Activated CD4-positive, alpha-beta T cell treated with anti-CD3 and anti-CD28 coated beads, Interleukin-2, Interleukin-4, amounts not matched to agents 100 ng/mL and 50 ng/mL, durations not matched to agents 16 hours and 8 hours (primary cell): Measurements from ENCODE around the gene ENTPD8.
"Not testable (repeated sequence)": the region's sequence is repeated elsewhere in the genome, so short reads cannot be mapped to it uniquely, and the experiment has no call there.

Source experiments
- DNase-seq: peaks from one replicate; pipeline ENCODE4 v3.0.0-alpha.2; 2020; ENCODE audit warnings: low spot score

ENTPD8 gene

DNA sequence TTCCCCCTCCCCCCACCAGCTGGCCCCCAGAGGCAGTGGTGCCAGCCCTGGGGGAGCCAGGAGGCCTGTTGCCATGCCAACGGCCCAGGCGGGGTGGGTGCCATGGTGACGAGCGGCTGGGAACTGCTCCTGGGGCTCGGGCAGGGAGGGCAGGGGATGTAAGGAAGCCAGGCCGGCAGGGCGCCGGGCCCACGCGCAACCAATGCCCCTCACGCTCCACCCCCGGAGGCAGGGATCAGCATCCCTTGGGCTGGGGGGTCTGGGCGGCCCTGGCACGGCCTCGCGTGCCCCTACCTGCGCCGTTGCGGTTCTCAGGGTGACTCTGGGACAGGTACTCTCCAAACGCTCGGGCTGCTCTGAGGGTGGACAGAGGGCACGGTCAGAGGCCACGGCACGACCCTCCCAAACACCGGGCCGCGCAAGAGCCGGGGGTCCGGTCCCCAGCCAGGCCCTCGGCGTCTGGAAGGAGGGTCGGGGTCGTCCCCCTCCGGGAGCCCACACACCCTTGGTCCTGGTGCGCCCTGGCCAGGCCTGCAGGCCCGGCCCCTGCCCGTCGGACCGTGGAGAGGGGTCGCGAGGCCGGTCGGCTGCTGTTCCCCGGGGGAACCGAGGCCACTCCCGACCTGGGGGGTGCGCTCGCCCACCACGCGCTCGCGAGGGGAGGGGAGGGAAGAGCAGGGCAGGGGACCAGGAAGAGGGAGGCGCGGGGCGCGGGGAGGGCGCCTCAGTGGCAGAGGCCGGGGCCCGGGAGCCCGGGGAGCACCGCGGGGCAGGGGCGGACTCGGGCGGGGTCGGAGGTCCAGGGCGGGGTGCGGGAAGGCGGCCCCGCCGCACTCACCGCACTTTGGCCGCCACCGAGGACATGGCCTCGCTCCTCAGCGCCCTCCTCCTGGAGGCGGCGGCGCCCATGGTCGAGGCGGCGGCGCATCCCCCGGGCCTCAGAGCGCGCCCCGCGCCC, 17.3 kb upstream of the ENTPD8 start:
- no peak for DNase-seq

DNA sequence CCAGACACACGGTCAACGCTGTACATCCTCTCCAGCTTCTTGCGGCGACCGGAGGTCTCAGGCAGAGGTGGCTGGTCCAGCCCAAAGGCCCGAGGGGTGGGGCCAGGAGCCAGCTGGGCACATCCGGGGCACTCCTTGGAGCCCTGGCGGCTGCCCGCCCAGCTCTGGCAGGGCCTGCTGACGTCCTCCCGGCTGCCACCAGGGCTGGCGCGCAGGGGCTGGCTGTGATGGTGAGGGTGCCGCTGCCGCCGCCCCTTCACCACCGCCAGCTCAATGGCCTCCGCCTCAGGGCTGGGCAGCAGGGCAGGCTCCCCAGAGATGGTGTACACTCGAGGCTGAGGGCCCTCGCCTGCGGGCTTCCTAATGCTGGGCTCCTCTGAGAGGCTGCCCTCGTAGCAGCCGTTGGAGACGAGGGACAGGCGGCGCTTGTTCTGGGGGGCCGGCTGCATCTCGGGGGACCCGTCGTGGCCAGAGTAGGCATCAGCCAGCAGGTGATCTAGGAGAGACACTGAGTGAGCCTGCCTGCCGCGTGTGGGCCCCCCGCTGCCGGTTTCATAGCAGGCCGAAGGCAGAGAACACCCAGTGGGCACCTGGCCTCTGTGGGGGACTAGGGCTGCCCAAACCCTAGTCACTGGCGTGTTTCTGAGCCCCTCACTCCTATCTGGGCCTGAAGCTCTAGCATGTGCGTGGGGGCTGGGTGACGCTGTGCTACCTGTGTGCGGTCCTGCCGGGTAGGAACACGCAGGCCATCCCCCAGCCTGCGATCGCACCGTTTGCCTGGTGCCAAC, 16.4 kb upstream of the ENTPD8 start:
- no peak for DNase-seq

DNA sequence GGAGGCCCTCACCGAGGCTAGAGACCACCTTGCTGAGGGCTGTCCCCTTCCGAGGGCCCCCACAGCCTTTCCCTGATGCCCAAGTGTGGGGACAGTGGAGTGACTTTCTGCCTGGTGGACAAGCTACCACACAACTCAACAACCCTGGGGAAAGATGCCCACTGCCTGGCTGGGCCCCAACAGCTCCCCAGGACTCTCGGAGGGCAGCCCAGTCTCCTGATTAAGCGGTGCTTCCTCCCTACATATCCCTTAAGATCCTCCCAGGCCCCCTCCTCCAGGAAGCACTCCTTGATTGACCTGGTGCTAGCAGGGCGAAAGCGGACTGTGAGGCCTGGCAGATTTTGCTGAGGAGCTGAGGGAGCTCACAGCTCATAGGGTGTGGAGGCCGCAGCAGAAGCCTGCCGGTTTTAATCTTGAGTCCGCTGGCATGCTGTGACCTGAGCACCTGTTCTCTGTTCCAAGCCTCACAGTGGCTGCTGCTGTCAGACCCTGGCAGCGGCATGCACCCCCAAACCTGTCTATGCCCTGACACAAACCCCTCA, 15.8 kb upstream of the ENTPD8 start:
- no peak for DNase-seq

DNA sequence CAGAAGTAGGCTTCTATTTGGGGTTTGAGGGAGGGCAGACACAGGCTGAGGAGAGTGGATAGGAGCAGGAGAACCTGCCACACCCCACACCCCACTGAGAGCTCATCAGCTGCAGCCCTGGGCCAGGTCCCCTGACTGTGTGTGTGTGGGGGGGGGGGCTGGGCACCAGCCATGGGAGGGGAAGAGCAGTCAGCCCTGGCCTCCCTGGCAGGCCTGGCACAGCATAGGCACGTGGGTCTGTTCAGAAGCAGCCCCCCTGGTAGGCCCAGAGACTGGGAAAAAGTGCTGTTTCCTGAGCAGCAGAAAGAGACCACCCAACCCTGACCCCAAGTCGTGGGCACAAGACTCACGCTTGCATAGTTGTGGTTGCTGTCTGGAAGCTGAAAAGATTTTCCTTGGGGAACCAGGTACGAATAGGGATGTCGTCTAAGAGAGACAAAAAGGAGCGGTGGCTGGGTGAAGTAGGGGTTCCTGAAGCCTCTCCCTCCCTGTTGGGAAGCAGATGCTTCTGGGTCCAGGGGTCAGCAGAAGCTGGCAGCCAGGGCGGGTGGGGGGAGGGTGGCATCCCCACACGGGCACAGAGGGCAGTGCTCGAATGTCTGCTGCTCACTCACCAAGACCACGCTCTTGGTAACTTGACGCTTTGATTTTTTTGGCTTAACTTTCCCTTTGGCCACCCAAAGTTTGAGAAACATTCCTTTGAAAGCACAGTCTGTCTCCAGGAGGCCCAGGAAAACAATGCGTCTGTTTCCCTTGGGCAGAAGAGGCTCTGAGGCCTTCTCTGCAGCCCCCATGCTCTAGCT, 15.1 kb upstream of the ENTPD8 start:
- DNase-seq: no peak

- DNase-seq: no peak
Observed at GRCh38 chr9:137455359-137455991, 14.3 kb upstream of the ENTPD8 start.

DNA sequence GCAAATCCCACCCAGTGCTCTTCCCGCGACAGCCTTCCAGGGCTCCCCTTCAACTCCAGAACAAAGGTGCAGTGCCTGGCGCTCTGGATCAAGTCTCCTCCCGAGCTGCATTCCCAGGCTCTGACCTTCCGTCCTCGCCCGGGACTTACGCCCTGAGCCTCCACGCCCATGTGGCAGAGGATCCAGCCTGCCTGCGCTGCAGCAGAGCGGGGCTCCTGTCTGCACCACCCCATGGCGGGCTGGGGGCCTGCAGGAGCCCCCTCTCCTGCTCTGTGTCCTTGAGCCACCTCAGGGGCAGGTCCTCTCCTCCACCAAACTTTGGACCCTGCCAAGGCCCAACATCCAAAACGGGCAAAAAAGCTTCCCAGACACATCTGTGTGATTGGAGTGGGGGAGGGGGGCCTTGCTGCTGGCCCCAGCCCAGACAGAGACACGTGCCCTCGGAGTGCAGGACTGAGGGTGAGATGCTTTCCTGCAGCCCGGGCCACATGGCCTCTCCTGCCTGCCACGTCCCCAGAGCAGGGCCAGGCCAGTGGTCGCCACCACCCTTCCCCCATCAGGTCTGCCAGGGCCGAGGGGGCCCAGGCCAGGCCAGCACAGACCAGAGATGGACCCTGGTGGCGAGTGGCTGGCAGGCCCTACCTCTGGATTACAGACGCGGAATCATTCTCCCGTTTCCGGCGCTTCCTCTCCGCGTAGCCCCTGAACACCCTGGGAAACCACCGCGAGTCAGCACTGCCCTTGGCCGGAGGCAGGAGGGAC, 13.6 kb upstream of the ENTPD8 start:
- no peak for DNase-seq

GRCh38 chr9:137454145-137454596, 13.0 kb upstream of the ENTPD8 start:
- DNase-seq: peak; percentile 29

DNA sequence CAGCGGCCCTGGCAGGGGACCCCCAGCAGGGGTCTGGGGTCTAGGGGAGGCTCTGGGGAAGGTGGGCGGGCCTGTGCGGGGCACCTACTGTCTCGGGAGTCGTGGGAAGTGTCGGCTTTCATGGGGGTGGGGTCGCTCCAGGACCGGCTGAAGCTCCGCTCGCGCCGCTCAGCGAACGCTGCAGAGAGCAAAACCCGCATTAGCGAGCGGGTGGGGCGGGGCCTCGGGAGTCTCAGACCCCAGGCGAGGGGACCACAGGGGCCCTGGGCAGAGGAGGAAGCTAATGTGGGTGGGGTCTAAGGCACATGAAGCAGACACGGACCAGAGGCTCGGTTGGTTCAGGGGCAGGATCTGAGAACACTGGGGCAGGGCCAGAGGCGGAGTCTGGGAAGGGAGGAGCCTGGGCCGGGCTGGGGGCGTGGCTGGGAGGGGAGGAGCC, 12.5 kb upstream of the ENTPD8 start:
- peak; percentile 70 for DNase-seq

DNA sequence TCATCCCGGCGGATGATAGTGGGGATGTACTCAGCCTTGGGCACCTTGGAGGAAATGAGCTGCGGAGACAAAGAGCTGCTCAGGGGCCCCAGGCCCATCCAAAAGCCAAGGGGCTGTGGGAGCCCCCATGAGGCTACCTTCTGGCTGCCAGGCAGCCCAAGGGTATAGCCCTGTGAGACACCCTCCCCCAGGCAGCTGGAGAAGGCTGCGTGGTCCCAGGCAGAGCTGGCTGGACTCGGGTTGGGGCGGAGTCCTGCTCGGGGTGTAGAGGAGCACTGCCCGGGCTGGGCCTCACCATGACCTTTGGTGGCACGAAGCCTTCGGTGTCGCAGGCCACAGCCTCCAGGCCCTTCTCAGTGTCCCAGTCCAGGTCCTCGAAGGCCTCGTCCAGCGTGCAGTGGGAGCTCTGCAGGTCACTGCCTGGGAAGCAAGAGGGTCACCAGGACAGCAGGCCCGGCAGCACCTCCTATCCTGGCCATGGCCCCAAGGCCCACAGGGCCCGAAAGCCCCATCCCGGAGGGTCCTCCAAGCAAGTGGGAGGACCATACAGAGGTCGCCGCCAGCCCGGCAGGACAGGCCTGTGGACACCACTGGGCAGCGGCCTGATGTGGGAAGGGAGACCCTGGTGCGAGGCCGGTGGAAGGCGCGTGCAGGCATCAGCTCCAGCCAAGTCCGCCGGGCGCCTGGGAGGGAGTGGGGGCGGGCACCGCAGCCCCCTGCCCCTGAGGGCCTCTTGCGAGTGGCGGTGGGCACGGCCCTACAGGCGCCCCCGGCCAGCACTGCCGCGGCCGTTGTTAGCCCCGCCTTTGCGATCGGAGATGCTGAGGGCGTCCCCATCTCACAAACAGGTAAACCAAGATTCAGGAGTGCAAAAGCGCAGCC, 11.8 kb upstream of the ENTPD8 start:
- no peak for DNase-seq

DNA sequence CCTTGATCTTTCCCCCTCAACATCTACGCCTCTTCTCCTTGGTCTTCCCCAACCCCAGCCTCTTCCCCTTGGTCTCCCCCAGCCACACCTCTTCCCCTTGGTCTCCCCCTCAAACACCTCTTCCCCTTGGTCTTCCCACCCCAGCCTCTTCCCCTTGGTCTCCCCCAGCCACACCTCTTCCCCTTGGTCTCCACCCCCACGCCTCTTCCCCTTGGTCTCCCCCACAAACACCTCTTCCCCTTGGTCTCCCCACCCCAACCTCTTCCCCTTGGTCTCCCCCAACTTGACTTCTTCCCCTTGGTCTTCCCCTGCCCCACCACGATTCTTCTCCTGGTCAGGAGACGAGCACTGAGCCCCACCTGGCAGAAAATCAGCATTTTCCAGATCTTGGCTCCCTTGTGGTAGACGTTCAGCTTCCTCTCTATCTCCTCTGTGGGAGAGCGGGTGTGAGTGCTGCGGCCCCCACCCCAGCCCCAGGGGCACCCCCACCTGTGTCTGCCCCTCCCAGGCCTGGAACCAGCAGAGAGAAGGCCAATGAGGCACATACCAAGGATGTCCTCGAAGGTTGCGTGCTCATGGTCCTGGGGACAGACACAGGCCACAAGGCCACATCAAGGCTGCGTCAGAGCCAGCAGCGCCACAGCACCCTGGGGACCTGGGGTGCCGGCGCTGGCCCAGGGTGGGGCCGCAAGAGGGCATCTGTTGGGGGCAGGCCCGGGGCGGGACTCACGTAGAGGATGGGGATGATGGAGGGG, 11.0 kb upstream of the ENTPD8 start:
- no peak for DNase-seq

DNA sequence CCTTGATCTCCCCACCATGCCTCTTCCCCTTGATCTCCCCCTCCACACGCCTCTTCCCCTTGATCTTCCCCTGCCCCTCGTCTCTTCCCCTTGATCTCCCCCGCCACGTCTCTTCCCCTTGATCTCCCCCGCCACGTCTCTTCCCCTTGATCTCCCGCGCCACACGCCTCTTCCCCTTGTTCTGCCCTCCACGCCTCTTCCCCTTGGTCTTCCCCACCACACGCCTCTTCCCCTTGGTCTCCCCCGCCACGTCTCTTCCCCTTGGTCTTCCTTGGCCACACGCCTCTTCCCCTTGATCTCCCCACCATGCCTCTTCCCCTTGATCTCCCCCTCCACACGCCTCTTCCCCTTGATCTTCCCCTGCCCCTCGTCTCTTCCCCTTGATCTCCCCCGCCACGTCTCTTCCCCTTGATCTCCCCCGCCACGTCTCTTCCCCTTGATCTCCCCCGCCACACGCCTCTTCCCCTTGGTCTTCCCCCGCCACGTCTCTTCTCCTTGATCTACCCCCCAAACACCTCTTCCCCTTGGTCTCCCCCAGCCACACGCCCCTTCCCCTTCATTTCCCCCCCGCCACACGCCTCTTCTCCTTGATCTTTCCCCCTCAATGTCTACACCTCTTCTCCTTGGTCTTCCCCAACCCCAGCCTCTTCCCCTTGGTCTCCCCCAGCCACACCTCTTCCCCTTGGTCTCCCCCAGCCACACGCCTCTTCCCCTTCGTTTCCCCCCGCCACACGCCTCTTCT, 10.3 kb upstream of the ENTPD8 start:
- not testable (repeated sequence) for DNase-seq

DNA sequence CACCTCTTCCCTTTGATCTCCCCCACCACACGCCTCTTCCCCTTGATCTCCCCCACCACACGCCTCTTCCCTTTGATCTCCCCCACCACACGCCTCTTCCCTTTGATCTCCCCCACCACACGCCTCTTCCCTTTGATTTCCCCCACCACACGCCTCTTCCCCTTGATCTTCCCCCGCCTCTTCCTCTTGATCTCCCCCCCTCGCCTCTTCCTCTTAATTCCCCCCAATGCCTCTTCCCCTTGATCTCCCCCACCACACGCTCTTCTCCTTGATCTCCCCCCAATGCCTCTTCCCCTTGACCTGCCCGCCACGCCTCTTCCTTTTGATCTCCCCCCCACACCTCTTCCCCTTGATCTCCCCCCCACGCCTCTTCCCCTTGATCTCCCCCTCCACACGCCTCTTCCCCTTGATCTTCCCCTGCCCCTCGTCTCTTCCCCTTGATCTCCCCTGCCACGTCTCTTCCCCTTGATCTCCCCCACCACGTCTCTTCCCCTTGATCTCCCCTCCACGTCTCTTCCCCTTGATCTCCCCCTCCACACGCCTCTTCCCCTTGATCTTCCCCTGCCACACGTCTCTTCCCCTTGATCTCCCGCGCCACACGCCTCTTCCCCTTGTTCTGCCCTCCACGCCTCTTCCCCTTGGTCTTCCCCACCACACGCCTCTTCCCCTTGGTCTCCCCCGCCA, 9.5 kb upstream of the ENTPD8 start:
- not testable (repeated sequence) for DNase-seq

GRCh38 chr9:137449931-137450538, 8.9 kb upstream of the ENTPD8 start:
- DNase-seq: no peak

GRCh38 chr9:137449081-137449844, 8.1 kb upstream of the ENTPD8 start:
- no peak for DNase-seq

- DNase-seq: no peak
Observed at GRCh38 chr9:137448602-137448962, 7.4 kb upstream of the ENTPD8 start.
